Activated naive CD4-positive, alpha-beta T cell treated with anti-CD3 and anti-CD28 coated beads, Interleukin-2, amount 50 U/mL, for 24 hours (primary cell): ENCODE measurements around the gene RPL18A.

Experiments
- H3K27ac Mint-ChIP-seq: one replicate; pipeline ENCODE4 v1.8.0; 2021; ENCODE audit warnings: mild to moderate bottlenecking, mixed read lengths
- H3K27me3 Mint-ChIP-seq: one replicate; pipeline ENCODE4 v1.8.0; 2021; ENCODE audit warnings: mixed read lengths
- H3K36me3 Mint-ChIP-seq: one replicate; pipeline ENCODE4 v1.8.0; 2021; ENCODE audit warnings: mixed read lengths
- H3K4me1 Mint-ChIP-seq: one replicate; pipeline ENCODE4 v1.8.0; 2021; ENCODE audit warnings: mixed read lengths
- H3K4me3 Mint-ChIP-seq: one replicate; pipeline ENCODE4 v1.8.0; 2021; ENCODE audit warnings: mild to moderate bottlenecking, mixed read lengths
- H3K9me3 Mint-ChIP-seq: one replicate; pipeline ENCODE4 v1.8.0; 2021; ENCODE audit warnings: mixed read lengths

Gene RPL18A

DNA sequence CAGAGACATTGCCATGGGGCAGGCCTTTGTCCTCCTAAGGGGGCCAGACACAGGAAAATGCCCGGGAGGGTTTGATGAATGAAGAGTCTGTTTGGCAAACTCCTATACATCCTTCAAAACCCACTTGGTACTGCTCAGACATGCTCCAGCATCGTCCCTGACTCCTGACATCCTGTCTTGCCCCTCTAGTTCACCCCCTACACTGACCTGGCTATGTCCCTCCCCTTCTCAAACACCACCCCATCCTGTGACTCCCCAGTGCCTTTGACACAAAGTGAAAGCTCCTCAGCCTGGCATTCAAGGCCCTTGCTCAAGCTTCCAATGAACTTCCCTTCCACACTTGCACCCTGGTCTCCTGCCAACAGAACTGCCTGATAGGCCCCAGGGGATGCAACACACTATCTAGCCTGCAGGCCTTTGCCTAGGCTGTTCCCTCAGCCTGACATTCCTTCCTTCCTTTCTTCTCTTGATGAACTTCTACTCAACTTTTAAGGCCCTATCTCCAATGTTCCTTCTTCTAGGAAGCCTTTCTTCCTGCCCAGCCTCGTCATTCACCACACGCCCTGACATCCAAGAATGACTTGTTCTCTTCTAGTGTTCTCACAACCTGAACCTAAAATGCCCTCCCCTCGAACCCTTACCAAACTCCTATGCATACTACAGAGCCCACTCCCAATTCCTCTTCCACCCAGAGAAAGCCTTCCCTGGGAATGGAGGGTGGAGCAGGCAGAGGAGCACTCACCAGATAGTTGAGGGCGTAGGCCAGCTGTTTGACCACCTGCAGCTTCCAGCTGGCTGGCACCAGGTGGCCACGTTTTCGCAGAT lies 24.3 kb upstream of the RPL18A start:
- H3K4me3 Mint-ChIP-seq, result no peak overlapping the region
- H3K27me3 Mint-ChIP-seq, result no peaks in the 10 kb centered on the region
- peaks cover 17% of the 10 kb centered on the region for H3K36me3 Mint-ChIP-seq
- peaks cover 13% of the 10 kb centered on the region for H3K4me1 Mint-ChIP-seq
- H3K27ac Mint-ChIP-seq, result peak overlapping the region; percentile 69
- H3K9me3 Mint-ChIP-seq, result no peaks in the 10 kb centered on the region

DNA sequence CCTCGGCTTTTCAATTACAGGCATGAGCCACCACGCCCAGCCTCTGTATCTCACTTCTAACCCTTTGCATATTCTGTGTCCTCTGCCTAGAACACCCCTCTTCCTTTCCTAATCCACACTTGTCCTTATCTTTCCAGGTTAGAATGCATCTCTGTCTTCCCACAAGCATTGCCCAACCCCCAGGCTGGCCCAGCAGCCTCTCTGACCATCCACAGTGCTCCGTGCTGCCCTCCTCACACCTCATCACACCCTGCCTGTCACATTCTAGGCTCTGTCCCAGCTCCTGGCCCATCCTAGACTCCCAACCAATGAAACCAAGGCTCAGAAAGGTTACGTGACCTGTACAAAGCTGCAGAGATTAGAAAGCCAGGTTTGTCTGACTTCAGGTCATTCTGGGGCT lies 23.2 kb upstream of the RPL18A start:
- H3K4me3 Mint-ChIP-seq, result no peak overlapping the region
- no peaks in the 10 kb centered on the region for H3K27me3 Mint-ChIP-seq
- H3K9me3 Mint-ChIP-seq, result no peaks in the 10 kb centered on the region
- peaks cover 17% of the 10 kb centered on the region for H3K4me1 Mint-ChIP-seq
- H3K27ac Mint-ChIP-seq, result peak overlapping the region; percentile 68
- peaks cover 20% of the 10 kb centered on the region for H3K36me3 Mint-ChIP-seq

DNA sequence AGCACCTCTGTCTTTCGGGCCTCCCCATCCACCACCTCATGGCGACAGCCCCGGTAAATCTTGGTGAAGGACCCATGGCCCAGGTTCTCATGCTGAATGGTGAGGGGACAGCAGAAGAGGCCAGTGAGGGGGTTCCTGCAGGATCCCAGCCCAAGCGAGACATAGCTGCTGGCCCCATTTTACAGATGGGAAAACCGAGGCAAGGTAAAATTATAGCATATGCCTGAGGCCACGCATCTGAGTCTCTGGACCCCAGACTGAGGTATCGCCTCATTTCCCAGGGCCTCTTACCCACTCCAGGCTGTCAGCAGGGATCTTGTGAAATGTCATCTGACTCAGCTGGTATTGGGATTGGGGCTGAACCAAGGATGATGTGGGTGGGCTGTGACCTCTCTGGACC lies 21.7 kb upstream of the RPL18A start:
- Mint-ChIP-seq H3K4me3 (no peak overlapping the region), H3K9me3 (no peaks in the 10 kb centered on the region), H3K36me3 (peaks cover 16% of the 10 kb centered on the region), H3K4me1 (peaks cover 17% of the 10 kb centered on the region), H3K27me3 (no peaks in the 10 kb centered on the region), H3K27ac (no peak overlapping the region)

DNA sequence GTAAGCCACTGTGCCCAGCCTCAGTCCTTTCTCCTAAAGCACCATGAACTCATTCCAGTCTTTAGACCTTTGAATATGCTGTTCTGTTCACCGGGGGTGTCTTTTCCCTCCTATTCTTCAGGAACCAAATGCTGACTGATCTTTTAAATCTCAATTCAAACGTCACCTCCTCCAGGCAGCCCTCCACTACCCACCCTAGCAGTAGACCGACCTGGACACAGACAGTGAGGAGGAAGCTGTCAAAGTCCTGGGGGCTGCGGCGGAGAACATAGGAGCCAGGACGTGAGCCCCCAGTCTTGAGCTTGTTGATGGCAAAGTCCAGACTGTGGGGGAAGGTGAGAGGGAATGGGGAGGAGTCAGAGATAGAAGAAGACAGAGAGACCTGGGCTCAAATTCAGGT lies 19.7 kb upstream of the RPL18A start:
- Mint-ChIP-seq H3K36me3 (peaks cover 20% of the 10 kb centered on the region), H3K4me3 (no peak overlapping the region), H3K27me3 (no peaks in the 10 kb centered on the region), H3K27ac (peak overlapping the region; percentile 62), H3K4me1 (peaks cover 36% of the 10 kb centered on the region), H3K9me3 (no peaks in the 10 kb centered on the region)

DNA sequence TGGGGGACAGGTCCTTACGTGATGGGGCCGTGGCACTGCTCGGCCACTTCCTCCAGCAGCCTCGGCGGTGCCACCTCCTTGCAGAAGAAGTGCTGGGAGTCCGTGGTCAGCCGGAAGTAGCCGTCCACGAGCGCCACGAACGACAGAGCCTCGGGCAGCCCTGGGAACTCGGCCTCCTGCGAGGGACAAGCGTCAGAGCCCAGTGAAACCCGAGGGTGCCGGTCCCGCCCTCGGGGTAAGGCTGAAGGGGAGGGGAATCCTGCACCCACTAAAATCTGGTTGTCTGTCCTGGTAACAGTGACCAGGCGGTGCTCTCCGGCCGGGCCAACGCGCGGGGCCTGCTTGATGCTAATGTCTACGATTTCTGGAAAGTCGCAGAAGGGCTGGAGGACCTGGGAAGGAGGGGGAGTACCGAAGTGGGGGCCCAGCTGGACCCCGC lies 18.3 kb upstream of the RPL18A start:
- Mint-ChIP-seq H3K27ac (no peak overlapping the region), H3K4me1 (peaks cover 36% of the 10 kb centered on the region), H3K4me3 (no peak overlapping the region), H3K36me3 (peaks cover 10% of the 10 kb centered on the region), H3K9me3 (no peaks in the 10 kb centered on the region), H3K27me3 (no peaks in the 10 kb centered on the region)

DNA sequence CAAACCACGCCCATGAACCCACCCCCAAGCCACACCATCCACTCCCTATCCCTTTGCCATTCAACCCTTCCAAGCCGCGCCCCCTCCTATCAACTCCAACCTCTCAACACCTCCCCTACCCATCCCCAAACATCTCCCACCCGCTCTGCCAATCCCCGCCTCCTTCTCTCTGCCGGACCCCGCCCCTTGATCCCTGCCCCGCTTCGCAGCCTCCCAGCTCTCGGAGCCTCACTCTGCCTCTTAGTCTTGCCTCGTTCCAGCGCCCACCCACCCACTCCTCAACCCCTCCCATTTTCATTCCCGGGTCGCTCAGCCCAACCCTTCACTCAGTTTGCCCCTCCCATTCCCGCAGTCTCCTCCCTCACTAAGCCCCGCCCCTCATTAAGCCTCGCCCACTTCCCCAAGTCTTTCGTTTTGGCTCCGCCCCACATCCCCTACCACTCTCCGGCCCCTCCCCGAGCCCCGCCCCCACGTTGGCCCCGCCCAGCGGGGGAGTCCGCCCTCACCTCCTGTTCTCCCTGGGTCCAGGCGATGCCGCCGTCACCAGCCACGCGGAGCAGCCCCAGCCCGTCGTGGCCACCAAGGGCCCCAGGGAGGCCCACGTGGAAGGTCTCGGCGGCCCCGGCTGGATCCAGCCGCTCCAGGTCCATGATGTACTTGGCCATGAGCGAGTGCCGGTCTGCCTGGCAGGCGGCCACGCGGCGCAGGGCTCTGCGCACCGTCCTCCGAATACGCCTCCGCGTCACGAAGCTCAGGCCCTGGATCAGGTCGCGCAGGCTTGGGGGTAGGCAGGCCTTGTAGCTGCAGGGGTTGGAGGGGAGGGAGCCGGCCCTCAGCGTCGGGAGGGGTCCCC lies 17.7 kb upstream of the RPL18A start:
- Mint-ChIP-seq H3K27me3 (no peaks in the 10 kb centered on the region), H3K36me3 (peaks cover 7% of the 10 kb centered on the region), H3K27ac (no peak overlapping the region), H3K9me3 (no peaks in the 10 kb centered on the region), H3K4me3 (no peak overlapping the region), H3K4me1 (peaks cover 33% of the 10 kb centered on the region)

DNA sequence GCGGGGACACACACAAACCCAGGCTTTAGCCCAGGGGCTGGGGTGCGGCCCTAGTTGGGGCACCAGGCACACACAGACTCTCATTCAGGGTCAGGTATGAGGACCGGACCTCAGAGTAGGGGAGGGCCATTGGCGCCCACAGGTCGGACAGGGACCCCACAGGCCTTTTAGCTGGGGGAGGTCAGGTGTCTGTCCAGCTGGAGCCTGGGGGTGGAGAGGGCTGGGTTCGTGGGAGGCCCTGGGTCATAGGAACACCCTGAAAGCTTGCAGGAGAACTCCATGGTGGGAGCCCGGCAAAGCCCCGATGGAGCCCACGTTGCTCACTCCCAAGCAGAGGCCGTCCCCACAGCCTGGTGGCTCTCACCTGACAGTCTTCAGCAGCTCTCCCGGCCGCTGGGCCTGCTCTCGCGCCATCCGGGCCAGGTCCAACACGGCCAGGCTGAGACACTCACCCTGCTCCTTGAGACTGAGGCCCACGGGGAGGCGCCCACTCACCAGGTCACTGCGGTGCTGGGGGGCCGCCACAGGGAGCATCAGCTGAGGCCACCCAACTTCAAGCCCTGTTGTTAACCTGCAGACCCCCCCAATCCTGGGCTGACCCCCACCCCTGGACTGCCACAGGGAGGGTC lies 16.9 kb upstream of the RPL18A start:
- H3K36me3 Mint-ChIP-seq, result peaks cover 7% of the 10 kb centered on the region
- H3K4me1 Mint-ChIP-seq, result peaks cover 33% of the 10 kb centered on the region
- no peaks in the 10 kb centered on the region for H3K9me3 Mint-ChIP-seq
- no peak overlapping the region for H3K27ac Mint-ChIP-seq
- no peak overlapping the region for H3K4me3 Mint-ChIP-seq
- H3K27me3 Mint-ChIP-seq, result no peaks in the 10 kb centered on the region

DNA sequence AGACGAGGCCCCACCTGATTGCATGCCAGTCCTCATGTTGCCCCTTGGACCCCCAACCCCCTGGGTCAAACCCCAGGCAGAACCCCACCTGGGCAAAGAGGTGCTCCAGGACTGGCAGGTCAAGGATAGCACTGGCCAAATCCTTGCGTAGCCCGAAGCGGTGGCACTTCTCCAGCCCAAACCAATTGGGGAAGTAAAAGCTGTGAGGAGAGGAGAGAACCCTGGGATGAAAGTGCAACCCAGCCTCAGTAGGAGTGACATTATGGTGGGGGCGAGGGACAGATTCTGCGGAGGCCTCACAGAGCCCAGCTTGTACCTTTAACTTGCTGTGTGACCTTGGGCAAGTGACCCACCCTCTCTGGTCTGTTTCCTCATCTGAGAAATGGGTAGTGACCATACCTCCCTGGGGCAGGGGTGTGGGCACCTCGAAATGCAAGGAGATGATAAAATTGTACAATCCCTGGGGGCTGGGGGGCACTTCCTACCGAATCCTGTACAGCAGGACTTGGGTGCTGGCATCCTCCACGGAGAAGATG lies 16.4 kb upstream of the RPL18A start:
- Mint-ChIP-seq H3K27ac (peak overlapping the region; percentile 86), H3K27me3 (no peaks in the 10 kb centered on the region), H3K36me3 (peaks cover 7% of the 10 kb centered on the region), H3K4me1 (peaks cover 37% of the 10 kb centered on the region), H3K9me3 (no peaks in the 10 kb centered on the region), H3K4me3 (peak overlapping the region; percentile 42)

DNA sequence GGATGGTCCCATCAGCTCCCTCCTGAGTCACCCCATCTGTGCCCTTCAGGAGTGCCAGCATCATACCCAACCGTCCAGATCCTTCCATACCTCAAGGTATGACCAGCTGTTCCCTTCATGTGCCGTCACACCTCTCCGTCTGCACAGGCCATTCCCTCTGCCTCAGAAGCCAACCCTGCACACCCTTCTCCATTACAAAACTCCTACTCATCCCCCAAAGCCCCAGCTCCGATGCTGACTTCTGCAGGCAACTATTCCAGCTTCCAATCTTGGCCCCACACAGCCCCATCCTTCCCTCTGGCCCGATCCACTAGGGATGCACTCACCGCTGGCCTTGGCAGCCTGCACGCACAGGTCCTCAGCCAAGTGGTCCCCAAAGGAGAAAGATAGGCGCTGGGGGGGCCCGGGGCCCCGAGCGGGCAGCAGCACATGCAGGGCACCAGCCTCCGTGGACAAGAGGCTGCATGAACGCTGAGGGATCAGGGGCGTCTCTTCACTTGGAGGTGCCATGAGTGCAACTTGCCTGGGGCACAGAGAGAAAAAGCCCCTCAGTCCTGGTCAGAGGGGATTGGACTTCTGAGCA lies 15.7 kb upstream of the RPL18A start:
- H3K27me3 Mint-ChIP-seq, result no peaks in the 10 kb centered on the region
- H3K27ac Mint-ChIP-seq, result peak overlapping the region; percentile 86
- peak overlapping the region; percentile 90 for H3K4me3 Mint-ChIP-seq
- peaks cover 7% of the 10 kb centered on the region for H3K36me3 Mint-ChIP-seq
- no peaks in the 10 kb centered on the region for H3K9me3 Mint-ChIP-seq
- peaks cover 44% of the 10 kb centered on the region for H3K4me1 Mint-ChIP-seq

DNA sequence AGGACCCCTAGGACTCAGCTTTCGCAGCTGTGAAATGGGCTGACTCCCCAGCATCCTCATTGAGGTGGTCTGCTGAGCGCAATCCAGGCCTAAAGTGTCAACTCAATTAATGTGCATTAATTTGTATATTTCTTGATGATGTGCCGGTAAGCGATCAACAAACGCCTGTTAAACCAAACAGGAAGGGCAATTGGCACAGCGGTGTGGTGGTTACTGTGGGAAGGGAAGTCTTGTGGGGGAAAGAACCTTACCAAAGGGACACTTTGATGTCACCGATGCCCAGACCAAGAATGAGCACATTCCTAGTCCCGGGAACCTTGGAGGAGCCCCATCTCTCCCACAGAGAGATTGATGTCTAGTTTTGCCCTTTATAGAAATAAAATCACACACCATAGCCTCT lies 13.6 kb upstream of the RPL18A start:
- peaks cover 59% of the 10 kb centered on the region for H3K4me1 Mint-ChIP-seq
- peak overlapping the region; percentile 90 for H3K27ac Mint-ChIP-seq
- peaks cover 4% of the 10 kb centered on the region for H3K36me3 Mint-ChIP-seq
- no peaks in the 10 kb centered on the region for H3K27me3 Mint-ChIP-seq
- peak overlapping the region; percentile 90 for H3K4me3 Mint-ChIP-seq
- no peaks in the 10 kb centered on the region for H3K9me3 Mint-ChIP-seq

DNA sequence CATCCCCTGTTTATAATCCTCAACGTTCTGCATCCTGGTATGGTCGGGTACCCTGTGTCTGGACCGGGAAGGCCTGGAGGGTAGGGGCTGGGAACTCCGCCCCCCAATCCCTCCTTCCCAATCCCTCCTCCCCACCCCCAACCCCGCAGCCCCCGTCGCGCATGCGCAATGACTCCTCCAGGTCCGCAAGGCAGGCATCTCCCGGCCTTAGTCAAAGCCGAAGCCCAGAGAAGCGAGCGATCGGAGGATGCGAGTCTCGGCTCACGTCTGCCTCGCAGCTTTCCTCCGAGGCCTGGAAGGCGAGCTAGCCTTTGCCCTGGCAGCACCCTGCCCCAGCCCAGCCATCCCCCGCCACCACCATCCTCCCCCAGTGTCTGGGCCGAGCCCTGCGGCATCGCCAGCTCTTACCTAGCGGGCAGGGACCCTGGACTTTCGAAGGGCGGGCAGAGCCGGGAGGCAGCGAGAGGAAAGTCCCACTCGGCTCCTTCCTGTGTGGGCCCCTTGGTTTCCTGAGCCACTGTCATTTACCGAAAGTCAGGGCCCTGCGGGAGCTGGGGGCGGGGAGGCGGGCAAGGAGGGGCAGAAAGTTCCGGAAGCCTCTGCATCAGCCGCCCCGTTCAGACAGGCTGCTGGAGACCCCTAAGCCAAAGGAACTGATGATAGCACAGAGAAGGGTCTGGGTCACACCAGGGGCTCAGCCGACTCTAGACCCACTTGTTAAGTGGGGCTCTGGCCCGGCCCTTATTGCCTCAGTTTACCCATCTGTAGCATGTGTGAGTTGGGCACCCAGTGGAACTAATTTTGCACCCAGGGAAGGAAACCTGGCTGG lies 12.0 kb upstream of the RPL18A start, which contains the start of gene JAK3:
TSS of gene JAK3 (minus strand) at position 445 of the 829 bp plus-strand sequence. CDS start 3,565 bp downstream, outside the sequence.
- H3K4me1 Mint-ChIP-seq, result peaks cover 66% of the 10 kb centered on the region
- H3K4me3 Mint-ChIP-seq, result peak within 1 kb of the TSS; percentile 90
- no peaks in the 10 kb centered on the region for H3K9me3 Mint-ChIP-seq
- no peaks in the 10 kb centered on the region for H3K27me3 Mint-ChIP-seq
- H3K36me3 Mint-ChIP-seq, result peaks cover 4% of the 10 kb centered on the region
- H3K27ac Mint-ChIP-seq, result peak within 1 kb of the TSS; percentile 99

DNA sequence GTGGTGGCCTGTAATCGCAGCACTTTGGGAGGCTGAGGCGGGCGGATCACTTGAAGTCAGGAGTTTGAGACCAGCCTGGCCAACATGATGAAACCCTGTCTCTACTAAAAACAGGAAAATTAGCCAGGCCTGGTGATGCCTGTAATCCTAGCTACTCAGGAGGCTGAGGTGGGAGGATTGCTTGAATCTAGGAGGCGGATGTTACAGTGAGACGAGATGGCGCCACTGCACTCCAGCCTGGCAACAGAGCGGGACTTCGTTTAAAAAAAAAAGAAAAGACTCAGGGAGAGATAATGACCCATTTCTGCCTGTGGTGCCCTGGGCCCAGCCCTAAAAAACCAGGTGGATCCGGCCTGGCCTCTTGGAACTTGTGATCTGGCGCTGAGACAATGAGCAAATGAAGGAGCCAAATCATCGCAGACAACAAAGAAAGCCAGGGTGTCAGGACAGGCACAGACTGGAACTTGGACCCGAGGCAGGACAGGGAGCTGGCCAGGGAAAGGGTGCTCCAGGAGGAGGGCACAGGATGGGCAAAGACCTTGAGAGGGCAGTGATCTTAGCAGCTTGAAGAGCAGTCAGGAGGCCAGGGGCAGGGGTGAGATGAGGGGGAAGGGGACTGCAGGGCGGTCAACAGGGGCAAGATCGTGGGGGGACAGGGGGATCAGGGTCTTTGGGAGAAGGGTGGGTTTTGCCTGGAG lies 11.0 kb upstream of the RPL18A start:
- H3K27ac Mint-ChIP-seq, result peak overlapping the region; percentile 99
- peak overlapping the region; percentile 90 for H3K4me3 Mint-ChIP-seq
- H3K9me3 Mint-ChIP-seq, result no peaks in the 10 kb centered on the region
- H3K4me1 Mint-ChIP-seq, result peaks cover 59% of the 10 kb centered on the region
- H3K27me3 Mint-ChIP-seq, result no peaks in the 10 kb centered on the region
- H3K36me3 Mint-ChIP-seq, result peaks cover 4% of the 10 kb centered on the region

DNA sequence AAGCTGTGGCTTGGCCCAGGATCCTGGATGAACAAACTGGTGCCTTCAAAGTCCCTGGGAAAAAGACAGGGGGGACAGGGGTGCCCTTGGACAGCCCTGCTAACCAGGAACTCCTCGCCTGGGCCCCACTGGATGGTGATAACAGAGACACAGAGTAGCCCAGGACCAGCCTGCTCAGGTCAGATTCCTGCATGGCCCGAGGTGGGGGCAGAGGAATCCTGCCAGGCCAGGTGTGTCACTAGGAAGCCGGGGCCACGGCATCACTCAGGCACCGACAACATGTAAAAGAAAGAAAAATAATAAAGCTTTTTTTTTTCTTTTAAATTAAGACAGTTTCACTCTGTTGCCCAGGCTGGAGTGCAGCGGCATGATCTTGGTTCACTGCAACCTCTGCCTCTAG lies 5.6 kb upstream of the RPL18A start:
- no peaks in the 10 kb centered on the region for H3K36me3 Mint-ChIP-seq
- H3K27me3 Mint-ChIP-seq, result no peaks in the 10 kb centered on the region
- no peaks in the 10 kb centered on the region for H3K9me3 Mint-ChIP-seq
- H3K4me3 Mint-ChIP-seq, result no peak overlapping the region
- H3K27ac Mint-ChIP-seq, result no peak overlapping the region
- peaks cover 34% of the 10 kb centered on the region for H3K4me1 Mint-ChIP-seq
